ENCODE data around the gene STK17A.
"Not testable (repeated sequence)": the region's sequence is repeated elsewhere in the genome, so short reads cannot be mapped to it uniquely, and the experiment has no call there.

Gene STK17A

GRCh38 chr7:43569424-43569823 lies 13.5 kb upstream of the STK17A start:
- no peak for DNase-seq

GRCh38 chr7:43570688-43571365 lies 12.1 kb upstream of the STK17A start:
- no peak for DNase-seq

- DNase-seq, result no peak
Measured at GRCh38 chr7:43572516-43573049, 10.3 kb upstream of the STK17A start.

GRCh38 chr7:43573832-43574231 lies 9.1 kb upstream of the STK17A start:
- not testable (repeated sequence) for DNase-seq

- no peak for DNase-seq
Measured at GRCh38 chr7:43575506-43575905, 7.4 kb upstream of the STK17A start.

GRCh38 chr7:43576241-43576640 lies 6.7 kb upstream of the STK17A start:
- no peak for DNase-seq

- no peak for DNase-seq
Measured at GRCh38 chr7:43577485-43577951, 5.4 kb upstream of the STK17A start.

- peak; percentile 45 for DNase-seq
Measured at GRCh38 chr7:43583424-43584194, 701 bp downstream of the STK17A start.

GRCh38 chr7:43584195-43584586 lies 1.3 kb downstream of the STK17A start:
- DNase-seq, result no peak

- not testable (repeated sequence) for DNase-seq
Measured at GRCh38 chr7:43584733-43585132, 1.8 kb downstream of the STK17A start.

- no peak for DNase-seq
Measured at GRCh38 chr7:43585562-43585961, 2.7 kb downstream of the STK17A start.

- DNase-seq, result no peak
Measured at GRCh38 chr7:43586251-43586900, 3.5 kb downstream of the STK17A start.

- no peak for DNase-seq
Measured at GRCh38 chr7:43588477-43589132, 5.7 kb downstream of the STK17A start.

GRCh38 chr7:43589133-43589478 lies 6.2 kb downstream of the STK17A start:
- DNase-seq, result no peak

GRCh38 chr7:43589728-43590127 lies 6.8 kb downstream of the STK17A start:
- no peak for DNase-seq

GRCh38 chr7:43590862-43591557 lies 8.1 kb downstream of the STK17A start:
- DNase-seq, result no peak

- DNase-seq, result no peak
Measured at GRCh38 chr7:43591558-43592180, 8.8 kb downstream of the STK17A start.

GRCh38 chr7:43592326-43592725 lies 9.4 kb downstream of the STK17A start:
- DNase-seq, result no peak

GRCh38 chr7:43593010-43593409 lies 10.1 kb downstream of the STK17A start:
- no peak for DNase-seq

- no peak for DNase-seq
Measured at GRCh38 chr7:43594020-43594419, 11.1 kb downstream of the STK17A start.

GRCh38 chr7:43596426-43596825 lies 13.5 kb downstream of the STK17A start:
- not testable (repeated sequence) for DNase-seq

GRCh38 chr7:43600056-43600455 lies 17.1 kb downstream of the STK17A start:
- no peak for DNase-seq
